ENCODE results near the gene RASSF1. TPM values are rescaled to one million over a fixed set of nuclear protein-coding genes. Genes with fewer than 3 reads are reported as not detected.

Gene RASSF1
- total and polyA plus RNA-seq, 2 donors = 17.6 to 40.3 TPM

GRCh38 chr3:50296721-50297383 lies 43.8 kb downstream of the RASSF1 start:
- Histone ChIP-seq H3K4me1 (ENCODE audit: control insufficient read depth in 2 of 2, insufficient read depth in 2 of 2, low read length in 2 of 2) (peaks cover 12 to 33% of the 10 kb centered on the region in 2 donors), H3K4me3 (ENCODE audit: low read length in 2 of 2) (no peak overlapping the region), H3K36me3 (ENCODE audit: control insufficient read depth in 2 of 2, insufficient read depth in 2 of 2, low read length in 1 of 2) (no peaks in the 10 kb centered on the region), H3K27ac (ENCODE audit: low read depth in 1 of 2, low read length in 1 of 2) (no peak overlapping the region), H3K9me3 (ENCODE audit: control insufficient read depth in 2 of 2, insufficient read depth in 1 of 2, low read length in 1 of 2) (no peaks in the 10 kb centered on the region), H3K27me3 (ENCODE audit: control insufficient read depth in 2 of 2, insufficient read depth in 1 of 2, low read length in 1 of 2) (no peaks in the 10 kb centered on the region)
- DNase-seq (ENCODE audit: low read depth in 6 of 9, low spot score in 9 of 9) = no peak
- WGBS = 98% methylated on average over 18 of the region's 18 CpGs

GRCh38 chr3:50295553-50296431 lies 44.8 kb downstream of the RASSF1 start:
- no peaks in the 10 kb centered on the region for H3K9me3 ChIP-seq (ENCODE audit: control insufficient read depth in 2 of 2, insufficient read depth in 1 of 2, low read length in 1 of 2)
- no peaks in the 10 kb centered on the region for H3K36me3 ChIP-seq (ENCODE audit: control insufficient read depth in 2 of 2, insufficient read depth in 2 of 2, low read length in 1 of 2)
- H3K27ac ChIP-seq (ENCODE audit: low read depth in 1 of 2, low read length in 1 of 2) = no peak overlapping the region
- no peak for DNase-seq (ENCODE audit: low read depth in 6 of 9, low spot score in 9 of 9)
- H3K27me3 ChIP-seq (ENCODE audit: control insufficient read depth in 2 of 2, insufficient read depth in 1 of 2, low read length in 1 of 2) = no peaks in the 10 kb centered on the region
- H3K4me3 ChIP-seq (ENCODE audit: low read length in 2 of 2) = no peak overlapping the region
- H3K4me1 ChIP-seq (ENCODE audit: control insufficient read depth in 2 of 2, insufficient read depth in 2 of 2, low read length in 2 of 2) = peaks cover 19 to 43% of the 10 kb centered on the region in 2 donors
- WGBS = 96% methylated on average over 8 of the region's 8 CpGs

GRCh38 chr3:50294492-50295403 lies 45.9 kb downstream of the RASSF1 start:
- DNase-seq (ENCODE audit: low read depth in 6 of 9, low spot score in 9 of 9) = no peak
- no peak overlapping the region for H3K27ac ChIP-seq (ENCODE audit: low read depth in 1 of 2, low read length in 1 of 2)
- peaks cover 15 to 34% of the 10 kb centered on the region in 2 donors for H3K4me1 ChIP-seq (ENCODE audit: control insufficient read depth in 2 of 2, insufficient read depth in 2 of 2, low read length in 2 of 2)
- no peaks in the 10 kb centered on the region for H3K9me3 ChIP-seq (ENCODE audit: control insufficient read depth in 2 of 2, insufficient read depth in 1 of 2, low read length in 1 of 2)
- H3K27me3 ChIP-seq (ENCODE audit: control insufficient read depth in 2 of 2, insufficient read depth in 1 of 2, low read length in 1 of 2) = no peaks in the 10 kb centered on the region
- H3K4me3 ChIP-seq (ENCODE audit: low read length in 2 of 2) = no peak overlapping the region
- peaks cover 3 to 7% of the 10 kb centered on the region in 2 donors for H3K36me3 ChIP-seq (ENCODE audit: control insufficient read depth in 2 of 2, insufficient read depth in 2 of 2, low read length in 1 of 2)
- WGBS = 98% methylated on average over 22 of the region's 22 CpGs

- H3K4me1 ChIP-seq (ENCODE audit: control insufficient read depth in 2 of 2, insufficient read depth in 2 of 2, low read length in 2 of 2) = peaks cover 14 to 31% of the 10 kb centered on the region in 2 donors
- no peaks in the 10 kb centered on the region for H3K9me3 ChIP-seq (ENCODE audit: control insufficient read depth in 2 of 2, insufficient read depth in 1 of 2, low read length in 1 of 2)
- H3K27me3 ChIP-seq (ENCODE audit: control insufficient read depth in 2 of 2, insufficient read depth in 1 of 2, low read length in 1 of 2) = no peaks in the 10 kb centered on the region
- H3K27ac ChIP-seq (ENCODE audit: low read depth in 1 of 2, low read length in 1 of 2) = no peak overlapping the region
- no peak for DNase-seq (ENCODE audit: low read depth in 6 of 9, low spot score in 9 of 9)
- H3K4me3 ChIP-seq (ENCODE audit: low read length in 2 of 2) = no peak overlapping the region
- peaks cover 9 to 13% of the 10 kb centered on the region in 2 donors for H3K36me3 ChIP-seq (ENCODE audit: control insufficient read depth in 2 of 2, insufficient read depth in 2 of 2, low read length in 1 of 2)
- WGBS = 97% methylated on average over 4 of the region's 4 CpGs
Measured at GRCh38 chr3:50294089-50294488, 46.5 kb downstream of the RASSF1 start.

GRCh38 chr3:50293079-50293801 lies 47.4 kb downstream of the RASSF1 start:
- WGBS = 89% methylated on average over 12 of the region's 12 CpGs
- Histone ChIP-seq H3K36me3 (ENCODE audit: control insufficient read depth in 2 of 2, insufficient read depth in 2 of 2, low read length in 1 of 2) (peaks cover 18 to 22% of the 10 kb centered on the region in 2 donors), H3K9me3 (ENCODE audit: control insufficient read depth in 2 of 2, insufficient read depth in 1 of 2, low read length in 1 of 2) (no peaks in the 10 kb centered on the region), H3K27me3 (ENCODE audit: control insufficient read depth in 2 of 2, insufficient read depth in 1 of 2, low read length in 1 of 2) (no peaks in the 10 kb centered on the region), H3K4me3 (ENCODE audit: low read length in 2 of 2) (no peak overlapping the region), H3K4me1 (ENCODE audit: control insufficient read depth in 2 of 2, insufficient read depth in 2 of 2, low read length in 2 of 2) (peaks cover 9 to 23% of the 10 kb centered on the region in 2 donors), H3K27ac (ENCODE audit: low read depth in 1 of 2, low read length in 1 of 2) (peak overlapping the region; percentile 62 to 64)
- no peak for DNase-seq (ENCODE audit: low read depth in 6 of 9, low spot score in 9 of 9)

- WGBS = 2% methylated on average over 67 of the region's 67 CpGs
- Histone ChIP-seq H3K4me1 (ENCODE audit: control insufficient read depth in 2 of 2, insufficient read depth in 2 of 2, low read length in 2 of 2) (peaks cover 7 to 19% of the 10 kb centered on the region in 2 donors), H3K9me3 (ENCODE audit: control insufficient read depth in 2 of 2, insufficient read depth in 1 of 2, low read length in 1 of 2) (no peaks in the 10 kb centered on the region), H3K36me3 (ENCODE audit: control insufficient read depth in 2 of 2, insufficient read depth in 2 of 2, low read length in 1 of 2) (peaks cover 26 to 30% of the 10 kb centered on the region in 2 donors), H3K27ac (ENCODE audit: low read depth in 1 of 2, low read length in 1 of 2) (peak within 1 kb of the TSS; percentile 64 to 72), H3K4me3 (ENCODE audit: low read length in 2 of 2) (peak within 1 kb of the TSS; percentile 78), H3K27me3 (ENCODE audit: control insufficient read depth in 2 of 2, insufficient read depth in 1 of 2, low read length in 1 of 2) (no peaks in the 10 kb centered on the region)
- DNase-seq (ENCODE audit: low read depth in 6 of 9, low spot score in 9 of 9) = peak; percentile 82 to 98 (median 94)
Measured at GRCh38 chr3:50292159-50293078, 48.2 kb downstream of the RASSF1 start, which contains the start of gene IFRD2. Gene IFRD2 (minus strand): TSS chr3:50292429. CDS start chr3:50292274, 155 bp downstream.

GRCh38 chr3:50290161-50290641 lies 50.4 kb downstream of the RASSF1 start:
- Histone ChIP-seq H3K9me3 (ENCODE audit: control insufficient read depth in 2 of 2, insufficient read depth in 1 of 2, low read length in 1 of 2) (no peaks in the 10 kb centered on the region), H3K27me3 (ENCODE audit: control insufficient read depth in 2 of 2, insufficient read depth in 1 of 2, low read length in 1 of 2) (no peaks in the 10 kb centered on the region), H3K36me3 (ENCODE audit: control insufficient read depth in 2 of 2, insufficient read depth in 2 of 2, low read length in 1 of 2) (peaks cover 37 to 42% of the 10 kb centered on the region in 2 donors), H3K27ac (ENCODE audit: low read depth in 1 of 2, low read length in 1 of 2) (no peak overlapping the region), H3K4me1 (ENCODE audit: control insufficient read depth in 2 of 2, insufficient read depth in 2 of 2, low read length in 2 of 2) (peaks cover 7 to 19% of the 10 kb centered on the region in 2 donors), H3K4me3 (ENCODE audit: low read length in 2 of 2) (no peak overlapping the region)
- WGBS = 97% methylated on average over 16 of the region's 16 CpGs
- no peak for DNase-seq (ENCODE audit: low read depth in 6 of 9, low spot score in 9 of 9)

All from thymus (tissue), 11 donors.